T-helper 17 cell (primary cell): ENCODE results near the gene SP110. TPM values are rescaled to one million over a fixed set of nuclear protein-coding genes. Genes with fewer than 3 reads are reported as not detected.

Experiments used
- ATAC-seq: fragments of 150-1000 bp; cut with Tn5 transposase; 2 replicates; pipeline ENCODE4 v1.10.0; 2021; ENCODE audit warnings: mild to moderate bottlenecking, moderate library complexity
- DNase-seq, 3 donors: peaks; one replicate each; pipeline versions ENCODE4 v3.0.0 to v3.0.0-alpha.2; 2020 to 2021
- H3K9me3 ChIP-seq: one replicate; pipeline ENCODE4 v1.7.0; 2013; ENCODE audit warnings: low read length, mild to moderate bottlenecking; ENCODE audit not compliant: control insufficient read depth, poor library complexity, severe bottlenecking
- H3K27ac Mint-ChIP-seq: one replicate; pipeline ENCODE4 v1.8.0; 2022; ENCODE audit warnings: mild to moderate bottlenecking, moderate library complexity, mixed read lengths
- H3K27me3 Mint-ChIP-seq: one replicate; pipeline ENCODE4 v1.8.0; 2022; ENCODE audit warnings: mixed read lengths
- H3K36me3 Mint-ChIP-seq: one replicate; pipeline ENCODE4 v1.8.0; 2022; ENCODE audit warnings: low read depth, mixed read lengths
- H3K4me1 Mint-ChIP-seq: one replicate; pipeline ENCODE4 v1.8.0; 2022; ENCODE audit warnings: mild to moderate bottlenecking, mixed read lengths
- H3K4me3 Mint-ChIP-seq: one replicate; pipeline ENCODE4 v1.8.0; 2022; ENCODE audit warnings: mild to moderate bottlenecking, moderate library complexity, mixed read lengths
- total RNA-seq, 4 donors: library from RNA in 2 of 4; stranded (reverse) in 2 of 4; gene quantifications; one replicate each; pipeline ENCODE4 v1.2.3 and lab custom pipeline; 2022 to 2026

Gene SP110
- total RNA-seq, 2 donors from 2014 or later: 72.5 to 77.1 TPM

- Mint-ChIP-seq H3K4me1 (peaks cover 8% of the 10 kb centered on the region), H3K27me3 (no peaks in the 10 kb centered on the region), H3K27ac (peak overlapping the region; percentile 67), H3K4me3 (no peak overlapping the region), H3K36me3 (peaks cover 17% of the 10 kb centered on the region)
- ATAC-seq (no peak), DNase-seq (no peak)
- no peaks in the 10 kb centered on the region for H3K9me3 ChIP-seq
Measured at GRCh38 chr2:230176996-230177395, 42.8 kb downstream of the SP110 start.

DNA sequence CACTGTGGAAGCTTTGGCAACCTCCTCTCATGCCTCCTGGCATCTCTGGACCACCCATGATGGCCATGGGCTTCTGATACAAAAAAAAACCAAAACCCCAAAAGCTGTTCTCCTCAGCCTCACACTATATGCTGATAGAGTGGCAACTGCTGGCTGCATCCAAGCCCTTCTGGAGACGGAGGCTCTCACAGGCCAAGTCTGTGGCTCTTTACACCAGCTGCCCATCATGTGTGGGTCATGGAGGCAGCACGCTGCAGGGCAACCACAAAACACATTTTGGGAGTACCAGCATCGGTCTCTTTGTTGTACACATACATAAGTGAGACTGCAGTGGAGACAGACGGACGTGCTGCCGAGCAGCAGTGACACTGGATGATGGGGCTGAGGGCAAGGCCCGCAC is 45.3 kb downstream of the SP110 start:
- H3K27me3 Mint-ChIP-seq: no peaks in the 10 kb centered on the region
- peak overlapping the region; percentile 45 for H3K27ac Mint-ChIP-seq
- no peak for DNase-seq
- H3K4me1 Mint-ChIP-seq: peaks cover 11% of the 10 kb centered on the region
- peaks cover 11% of the 10 kb centered on the region for H3K36me3 Mint-ChIP-seq
- no peak for ATAC-seq
- no peak overlapping the region for H3K4me3 Mint-ChIP-seq
- H3K9me3 ChIP-seq: no peaks in the 10 kb centered on the region

DNA sequence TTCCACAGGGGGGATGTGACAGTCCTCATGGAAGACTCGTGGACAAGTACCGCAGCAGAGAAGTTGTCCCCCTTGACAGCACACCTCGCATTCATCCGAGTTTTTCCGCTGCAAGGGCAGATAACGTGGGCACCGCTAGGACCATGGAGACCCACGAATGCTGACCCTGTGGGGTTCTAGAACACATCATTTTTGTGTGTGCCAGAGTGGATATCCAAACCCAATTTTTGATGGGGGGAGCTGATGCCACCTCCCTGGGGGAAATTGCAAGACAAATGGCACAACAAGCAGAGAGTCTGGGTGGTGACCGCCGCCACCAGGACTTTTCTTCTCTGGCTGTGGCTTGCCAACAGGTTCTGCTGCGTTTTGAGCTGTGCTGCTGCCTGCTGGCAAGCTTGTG is 46.9 kb downstream of the SP110 start:
- Mint-ChIP-seq H3K4me3 (no peak overlapping the region), H3K27me3 (no peaks in the 10 kb centered on the region), H3K27ac (no peak overlapping the region), H3K36me3 (peaks cover 12% of the 10 kb centered on the region), H3K4me1 (peaks cover 9% of the 10 kb centered on the region)
- H3K9me3 ChIP-seq: no peaks in the 10 kb centered on the region
- ATAC-seq (no peak), DNase-seq (no peak)

DNA sequence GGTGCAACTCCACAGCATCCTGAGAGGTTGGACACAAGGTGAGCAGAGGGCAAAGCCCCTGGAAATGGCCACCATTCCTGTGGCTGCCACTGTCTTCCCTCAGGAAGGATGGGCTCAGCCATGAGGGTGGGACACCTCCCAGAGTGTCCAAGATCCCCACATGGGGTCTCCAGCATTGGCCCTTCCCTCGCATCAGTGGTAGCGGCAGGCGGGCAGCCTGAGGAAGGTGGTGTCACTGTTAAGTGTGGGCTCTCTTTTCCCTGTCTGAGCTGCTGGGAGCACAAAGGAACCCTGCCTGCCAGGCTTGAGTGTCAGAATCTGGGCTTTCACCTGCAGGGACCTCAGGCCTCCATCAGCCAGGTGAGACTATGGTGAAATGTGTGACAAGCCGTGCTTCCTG is 47.6 kb downstream of the SP110 start:
- peaks cover 8% of the 10 kb centered on the region for H3K36me3 Mint-ChIP-seq
- no peak overlapping the region for H3K4me3 Mint-ChIP-seq

DNA sequence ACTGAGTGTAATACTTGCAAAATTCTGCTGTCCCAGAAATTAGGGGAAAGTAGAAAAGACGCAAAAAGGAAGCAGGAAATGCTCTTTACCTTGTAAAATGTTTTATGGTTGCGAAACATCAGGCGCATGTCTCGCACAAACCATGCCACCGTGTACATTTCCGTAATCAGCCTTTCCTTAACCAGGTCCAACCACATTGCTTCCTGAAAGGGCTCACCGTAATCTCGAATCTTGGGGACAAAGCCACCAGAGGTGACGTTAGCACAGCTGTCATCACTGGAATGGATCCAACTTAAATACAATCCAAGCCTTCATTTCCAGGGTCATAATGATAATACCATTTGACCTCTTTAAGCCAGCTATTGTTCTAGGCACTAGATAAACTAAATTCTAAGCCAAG is 49.3 kb downstream of the SP110 start:
- Mint-ChIP-seq H3K4me3 (peak overlapping the region; percentile 57), H3K27ac (peak overlapping the region; percentile 27)
- ATAC-seq: peak; percentile 58

More for the DNA sequence above, 47.6 kb downstream of the SP110 start:
- H3K4me1 Mint-ChIP-seq: peaks cover 6% of the 10 kb centered on the region
- H3K9me3 ChIP-seq: no peaks in the 10 kb centered on the region
- no peaks in the 10 kb centered on the region for H3K27me3 Mint-ChIP-seq
- ATAC-seq: no peak
- no peak for DNase-seq
- no peak overlapping the region for H3K27ac Mint-ChIP-seq

GRCh38 chr2:230166557-230167170 is 53.1 kb downstream of the SP110 start:
- no peak for DNase-seq
- H3K9me3 ChIP-seq: no peaks in the 10 kb centered on the region
- H3K4me3 Mint-ChIP-seq: no peak overlapping the region
- ATAC-seq: no peak
- H3K4me1 Mint-ChIP-seq: peaks cover 7% of the 10 kb centered on the region
- peaks cover 13% of the 10 kb centered on the region for H3K36me3 Mint-ChIP-seq
- no peak overlapping the region for H3K27ac Mint-ChIP-seq
- no peaks in the 10 kb centered on the region for H3K27me3 Mint-ChIP-seq

More for the DNA sequence above, 49.3 kb downstream of the SP110 start:
- Mint-ChIP-seq H3K4me1 (peaks cover 8% of the 10 kb centered on the region), H3K27me3 (no peaks in the 10 kb centered on the region), H3K36me3 (peaks cover 8% of the 10 kb centered on the region)
- no peak for DNase-seq
- H3K9me3 ChIP-seq: no peaks in the 10 kb centered on the region

DNA sequence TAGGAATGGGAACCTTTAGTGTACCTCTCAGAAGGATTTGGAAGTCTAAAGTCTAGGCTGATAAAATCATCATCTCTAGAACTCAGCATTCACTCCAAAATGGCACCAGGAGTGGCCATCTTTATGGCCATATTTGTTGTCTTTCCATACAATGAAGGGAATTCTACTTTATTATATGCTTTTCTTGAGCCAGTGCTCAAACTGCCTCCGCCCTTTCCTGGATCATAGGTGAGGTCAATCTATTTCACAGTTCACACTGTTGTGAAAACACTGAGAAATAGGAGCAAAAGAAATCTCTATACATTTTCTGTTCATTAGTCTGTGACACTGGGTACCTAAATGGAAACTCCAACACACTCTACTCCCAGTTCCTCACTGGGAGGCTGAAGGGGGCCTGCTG is 55.6 kb downstream of the SP110 start:
- Mint-ChIP-seq H3K27me3 (no peaks in the 10 kb centered on the region), H3K4me3 (no peak overlapping the region), H3K4me1 (peaks cover 7% of the 10 kb centered on the region), H3K36me3 (peaks cover 13% of the 10 kb centered on the region), H3K27ac (no peak overlapping the region)
- no peaks in the 10 kb centered on the region for H3K9me3 ChIP-seq
- ATAC-seq: no peak
- DNase-seq: no peak

- Mint-ChIP-seq H3K27ac (no peak overlapping the region), H3K36me3 (peaks cover 9% of the 10 kb centered on the region), H3K27me3 (no peaks in the 10 kb centered on the region)
Measured at GRCh38 chr2:230162981-230163380, 56.8 kb downstream of the SP110 start.

GRCh38 chr2:230161184-230161583 is 58.6 kb downstream of the SP110 start:
- Mint-ChIP-seq H3K36me3 (peaks cover 9% of the 10 kb centered on the region), H3K4me1 (peaks cover 5% of the 10 kb centered on the region), H3K27me3 (no peaks in the 10 kb centered on the region), H3K4me3 (no peak overlapping the region), H3K27ac (no peak overlapping the region)
- no peak for ATAC-seq
- no peaks in the 10 kb centered on the region for H3K9me3 ChIP-seq
- DNase-seq: no peak

More at GRCh38 chr2:230162981-230163380, 56.8 kb downstream of the SP110 start:
- Mint-ChIP-seq H3K4me3 (no peak overlapping the region), H3K4me1 (peaks cover 5% of the 10 kb centered on the region)
- no peak for ATAC-seq
- no peak for DNase-seq
- no peaks in the 10 kb centered on the region for H3K9me3 ChIP-seq

- no peak overlapping the region for H3K27ac Mint-ChIP-seq
- H3K27me3 Mint-ChIP-seq: no peaks in the 10 kb centered on the region
- peak; percentile 15 to 41 (median 18) for DNase-seq
- H3K36me3 Mint-ChIP-seq: peaks cover 9% of the 10 kb centered on the region
- H3K4me3 Mint-ChIP-seq: peak overlapping the region; percentile 60
- ATAC-seq: peak; percentile 72
- H3K9me3 ChIP-seq: no peaks in the 10 kb centered on the region
- peaks cover 5% of the 10 kb centered on the region for H3K4me1 Mint-ChIP-seq
Measured at GRCh38 chr2:230160112-230160660, 59.6 kb downstream of the SP110 start.

GRCh38 chr2:230158468-230158867 is 61.3 kb downstream of the SP110 start:
- peaks cover 5% of the 10 kb centered on the region for H3K4me1 Mint-ChIP-seq
- no peak overlapping the region for H3K27ac Mint-ChIP-seq
- peaks cover 4% of the 10 kb centered on the region for H3K36me3 Mint-ChIP-seq
- no peaks in the 10 kb centered on the region for H3K9me3 ChIP-seq
- H3K4me3 Mint-ChIP-seq: no peak overlapping the region
- DNase-seq (no peak), ATAC-seq (no peak)
- H3K27me3 Mint-ChIP-seq: no peaks in the 10 kb centered on the region

DNA sequence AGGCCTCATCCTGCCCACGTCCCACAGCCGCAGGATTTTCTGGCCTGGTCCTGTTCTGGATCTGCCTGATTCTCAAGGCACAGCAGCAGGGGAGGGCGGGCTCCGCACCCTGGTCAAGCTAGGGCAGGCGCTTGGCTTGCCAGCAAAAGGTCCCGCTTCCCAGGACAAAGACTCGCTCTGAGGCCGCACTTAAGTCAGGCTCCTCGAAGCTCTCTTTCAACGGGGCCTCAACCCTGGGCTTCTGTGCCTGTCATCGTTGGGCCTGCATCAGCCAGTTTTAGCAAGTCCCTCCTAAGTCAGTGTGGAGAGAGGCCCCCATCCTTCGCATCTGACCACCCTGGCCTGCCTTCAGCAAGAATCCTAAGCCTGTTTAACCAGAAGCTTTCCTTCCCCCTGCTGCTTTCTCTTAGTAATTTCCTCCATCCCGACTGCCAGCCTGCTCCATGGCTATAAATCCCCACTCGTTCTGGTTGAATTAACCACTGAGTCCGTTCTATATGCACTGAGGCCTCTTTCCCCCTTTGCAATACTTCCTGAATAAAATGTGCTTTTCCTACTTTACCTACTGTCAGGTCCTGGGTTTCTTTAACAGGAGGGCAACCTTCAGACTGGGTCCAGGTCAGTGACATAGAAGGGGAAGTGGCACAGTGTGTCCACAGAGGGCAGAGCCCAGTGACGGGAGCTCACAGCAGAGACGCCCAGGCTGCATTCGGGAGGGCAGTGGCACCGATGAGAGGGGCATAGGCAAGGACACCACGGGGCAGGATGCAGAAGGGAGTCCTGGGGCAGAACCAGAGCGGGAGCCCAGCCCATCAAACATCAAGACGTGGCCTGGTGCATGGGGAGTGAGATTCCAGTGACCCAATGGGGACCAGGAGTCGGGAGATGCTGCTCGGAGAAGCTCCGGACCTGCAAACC is 62.7 kb downstream of the SP110 start:
- H3K4me3 Mint-ChIP-seq: no peak overlapping the region
- H3K4me1 Mint-ChIP-seq: peaks cover 5% of the 10 kb centered on the region
- no peaks in the 10 kb centered on the region for H3K27me3 Mint-ChIP-seq
- no peaks in the 10 kb centered on the region for H3K9me3 ChIP-seq
- no peak overlapping the region for H3K27ac Mint-ChIP-seq
- DNase-seq (no peak), ATAC-seq (no peak)
- peaks cover 4% of the 10 kb centered on the region for H3K36me3 Mint-ChIP-seq

DNA sequence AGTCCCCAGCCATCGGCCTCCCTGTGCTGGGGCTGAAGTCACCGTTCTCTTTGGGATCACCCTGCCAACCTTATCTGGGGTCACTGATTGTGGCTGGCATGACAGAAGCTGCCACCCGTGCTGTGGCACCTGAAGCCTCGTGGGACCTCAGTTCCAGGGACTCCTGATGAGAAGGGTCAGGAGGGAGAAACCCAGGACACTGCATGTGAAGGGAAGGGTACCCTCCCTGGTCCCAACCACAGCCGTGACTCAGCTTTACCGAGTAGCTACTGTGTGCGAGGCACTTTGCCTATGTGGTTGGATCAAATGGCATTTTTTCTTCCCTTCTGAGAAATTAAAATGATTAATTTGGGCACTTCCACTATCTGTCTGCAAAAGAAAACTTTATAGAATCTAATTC is 64.4 kb downstream of the SP110 start:
- peaks cover 5% of the 10 kb centered on the region for H3K4me1 Mint-ChIP-seq
- no peaks in the 10 kb centered on the region for H3K27me3 Mint-ChIP-seq
- no peaks in the 10 kb centered on the region for H3K9me3 ChIP-seq
- peak overlapping the region; percentile 32 for H3K27ac Mint-ChIP-seq
- DNase-seq (no peak), ATAC-seq (no peak)
- peaks cover 4% of the 10 kb centered on the region for H3K36me3 Mint-ChIP-seq
- no peak overlapping the region for H3K4me3 Mint-ChIP-seq
